ENCODE measurements around the gene VNN1. TPM values are rescaled to one million over a fixed set of nuclear protein-coding genes. Genes with fewer than 3 reads are reported as not detected.

VNN1 gene
- polyA plus RNA-seq, 1 donor from 2014 or later = not detected

GRCh38 chr6:132750455-132751248 is 36.8 kb upstream of the VNN1 start:
- no peak for TF ChIP-seq EZH2 (IDR thresholded peaks at IDR 0.05; ENCODE audit: borderline replicate concordance, insufficient read depth, low read length, poor library complexity, severe bottlenecking)
- no peak for TF ChIP-seq RAD21 (conservative IDR thresholded peaks at IDR 0.05)
- no peak for TF ChIP-seq EP300 (conservative IDR thresholded peaks at IDR 0.05; ENCODE audit: poor library complexity, severe bottlenecking)
- TF ChIP-seq POLR2AphosphoS5 (IDR thresholded peaks at IDR 0.05) = no peak
- no peak for TF ChIP-seq CTCF (IDR thresholded peaks at IDR 0.05; ENCODE audit: poor library complexity, severe bottlenecking)
- no peak for TF ChIP-seq REST (IDR thresholded peaks at IDR 0.05; ENCODE audit: borderline replicate concordance)
- TF ChIP-seq TAF1 (IDR thresholded peaks at IDR 0.05; ENCODE audit: low read depth) = no peak
- TF ChIP-seq MXI1 (conservative IDR thresholded peaks at IDR 0.05; ENCODE audit: poor library complexity, severe bottlenecking) = no peak
- no peak for TF ChIP-seq SMC3 (conservative IDR thresholded peaks at IDR 0.05; ENCODE audit: poor library complexity)
- H3K79me2 ChIP-seq (replicated peaks; ENCODE audit: insufficient read depth, low read length) = no peaks in the 10 kb centered on the region
- no peak overlapping the region for H3K27ac ChIP-seq (ENCODE audit: low read length)
- no peaks in the 10 kb centered on the region for H3K9me3 ChIP-seq (ENCODE audit: low read length)
- H3K9me2 ChIP-seq (ENCODE audit: insufficient read depth, low read length) = no peaks in the 10 kb centered on the region
- H2AFZ ChIP-seq (ENCODE audit: low read depth, low read length) = no peak overlapping the region
- H3K4me3 ChIP-seq (ENCODE audit: low read length) = no peak overlapping the region
- no peak overlapping the region for H3K4me2 ChIP-seq (ENCODE audit: low read length)
- no peaks in the 10 kb centered on the region for H3K36me3 ChIP-seq (ENCODE audit: insufficient read depth, low read length)
- no peaks in the 10 kb centered on the region for H4K20me1 ChIP-seq (ENCODE audit: insufficient read depth)
- no peaks in the 10 kb centered on the region for H3K27me3 ChIP-seq (ENCODE audit: insufficient read depth, low read depth, low read length)
- no peak overlapping the region for H3K9ac ChIP-seq (ENCODE audit: low read length)
- no peaks in the 10 kb centered on the region for H3F3A ChIP-seq (ENCODE audit: insufficient read depth, low read length, poor library complexity, severe bottlenecking)

GRCh38 chr6:132749111-132749510 is 35.3 kb upstream of the VNN1 start:
- no peak overlapping the region for H2AFZ ChIP-seq (ENCODE audit: low read depth, low read length)
- no peak overlapping the region for H3K9ac ChIP-seq (ENCODE audit: low read length)
- no peaks in the 10 kb centered on the region for H3K36me3 ChIP-seq (ENCODE audit: insufficient read depth, low read length)
- no peaks in the 10 kb centered on the region for H3K9me2 ChIP-seq (ENCODE audit: insufficient read depth, low read length)
- no peaks in the 10 kb centered on the region for H4K20me1 ChIP-seq (ENCODE audit: insufficient read depth)
- no peak overlapping the region for H3K27ac ChIP-seq (ENCODE audit: low read length)
- TF ChIP-seq EP300 (conservative IDR thresholded peaks at IDR 0.05; ENCODE audit: poor library complexity, severe bottlenecking) (no peak), SMC3 (conservative IDR thresholded peaks at IDR 0.05; ENCODE audit: poor library complexity) (no peak), MXI1 (conservative IDR thresholded peaks at IDR 0.05; ENCODE audit: poor library complexity, severe bottlenecking) (no peak), RAD21 (conservative IDR thresholded peaks at IDR 0.05) (no peak), POLR2AphosphoS5 (IDR thresholded peaks at IDR 0.05) (no peak), REST (IDR thresholded peaks at IDR 0.05; ENCODE audit: borderline replicate concordance) (no peak), CTCF (IDR thresholded peaks at IDR 0.05; ENCODE audit: poor library complexity, severe bottlenecking) (no peak)
- no peaks in the 10 kb centered on the region for H3K9me3 ChIP-seq (ENCODE audit: low read length)
- no peaks in the 10 kb centered on the region for H3F3A ChIP-seq (ENCODE audit: insufficient read depth, low read length, poor library complexity, severe bottlenecking)
- no peak overlapping the region for H3K4me3 ChIP-seq (ENCODE audit: low read length)
- no peak overlapping the region for H3K4me2 ChIP-seq (ENCODE audit: low read length)
- no peaks in the 10 kb centered on the region for H3K79me2 ChIP-seq (replicated peaks; ENCODE audit: insufficient read depth, low read length)
- no peaks in the 10 kb centered on the region for H3K27me3 ChIP-seq (ENCODE audit: insufficient read depth, low read depth, low read length)
